GM23248 (cell line): ENCODE measurements around the gene DIPK1B.

Experiments
- EZH2 ChIP-seq: fragments of 200-600 bp; sonication (generic); IDR thresholded peaks from 2 replicates; pipeline ENCODE4 v1.6.1; 2018; ENCODE audit warnings: antibody characterized with exemption, mild to moderate bottlenecking; ENCODE audit not compliant: insufficient read depth, poor library complexity, severe bottlenecking
- EZH2phosphoT487 ChIP-seq: fragments of 200-600 bp; sonication (generic); IDR thresholded peaks from 2 replicates; pipeline ENCODE4 v1.6.1; 2018; ENCODE audit warnings: antibody characterized with exemption, moderate library complexity, mild to moderate bottlenecking, low read depth; ENCODE audit not compliant: insufficient read depth

DNA sequence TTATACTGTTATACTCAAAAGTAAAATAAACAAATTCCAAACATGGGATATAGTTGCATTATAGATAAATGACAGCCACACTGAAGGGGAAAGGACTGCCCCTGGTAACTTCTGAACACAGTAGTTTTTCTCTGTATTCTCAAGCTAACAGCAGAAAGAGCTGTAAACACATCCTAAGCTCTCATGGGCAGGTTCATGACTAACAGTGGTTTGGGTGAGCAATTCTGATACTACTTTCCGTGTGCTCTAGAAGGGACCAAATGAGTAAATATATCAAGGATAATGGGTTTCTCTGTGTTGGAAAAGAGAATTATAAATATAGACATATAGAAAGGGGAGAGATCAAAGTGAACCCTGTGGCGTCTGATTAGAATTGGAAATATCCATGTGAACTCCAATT lies 38.2 kb downstream of the DIPK1B start:
- no peak for TF ChIP-seq EZH2
- TF ChIP-seq EZH2phosphoT487: no peak
